GM21515 (cell line): ENCODE results near the gene SAP25.

Experiments used
- ATAC-seq: cut with Tn5 transposase; IDR thresholded peaks from one replicate; pipeline ENCODE4 v1.9.1; 2021; ENCODE audit not compliant: unreplicated experiment

The SAP25 gene

DNA sequence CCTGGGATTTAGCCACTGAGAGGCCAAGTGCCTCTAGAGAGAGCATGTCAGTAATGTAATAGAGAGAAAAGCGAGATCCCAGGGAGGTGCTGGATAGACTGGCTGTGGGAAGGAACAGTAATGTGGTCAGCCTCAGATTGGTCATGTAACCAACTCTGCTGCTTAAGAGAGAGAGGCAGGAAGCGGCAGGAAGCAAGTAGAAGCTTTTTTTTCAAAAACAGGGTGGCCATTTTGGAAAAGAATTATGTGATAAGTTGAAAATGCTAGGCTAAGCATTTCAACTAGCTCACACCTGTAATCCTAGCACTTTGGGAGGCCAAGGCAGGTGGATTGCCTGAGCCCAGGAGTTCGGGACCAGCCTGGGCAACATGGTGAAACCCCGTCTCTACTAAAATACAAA lies 24.7 kb upstream of the SAP25 start:
- ATAC-seq: no peak

DNA sequence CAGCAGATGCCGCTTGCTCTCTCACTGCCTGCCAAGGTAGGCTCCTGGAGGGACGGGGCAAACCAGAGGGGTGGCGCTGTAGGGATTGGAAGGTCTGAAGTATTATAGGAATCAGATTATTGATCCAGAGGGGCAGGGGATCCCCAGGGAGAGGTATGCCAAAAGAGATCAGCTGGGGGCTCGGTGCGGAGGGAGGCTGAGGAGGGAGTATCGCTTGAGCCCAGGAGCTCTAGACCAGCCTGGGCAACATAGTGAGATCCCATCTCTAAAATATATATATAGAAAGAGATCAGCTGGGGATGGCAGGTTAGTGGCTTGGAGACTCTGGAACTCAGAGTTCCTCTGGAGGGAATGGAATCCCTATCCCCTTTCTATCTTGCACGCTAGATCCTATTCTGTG lies 21.5 kb upstream of the SAP25 start:
- ATAC-seq: no peak

DNA sequence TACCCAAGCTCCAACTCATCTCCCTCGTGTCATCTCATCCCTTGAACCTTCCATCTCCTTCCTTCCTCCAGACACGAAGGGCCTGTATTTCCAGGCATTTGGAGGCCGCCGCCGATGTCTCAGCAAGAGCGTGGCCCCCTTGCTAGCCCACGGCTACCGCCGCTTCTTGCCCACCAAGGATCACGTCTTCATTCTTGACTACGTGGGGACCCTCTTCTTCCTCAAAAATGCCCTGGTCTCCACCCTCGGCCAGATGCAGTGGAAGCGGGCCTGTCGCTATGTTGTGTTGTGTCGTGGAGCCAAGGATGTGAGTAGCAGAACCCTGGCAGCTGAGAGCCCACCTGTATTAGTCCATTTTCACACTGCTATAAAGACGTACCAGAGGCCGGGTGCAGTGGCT lies 17.9 kb upstream of the SAP25 start:
- ATAC-seq: no peak

DNA sequence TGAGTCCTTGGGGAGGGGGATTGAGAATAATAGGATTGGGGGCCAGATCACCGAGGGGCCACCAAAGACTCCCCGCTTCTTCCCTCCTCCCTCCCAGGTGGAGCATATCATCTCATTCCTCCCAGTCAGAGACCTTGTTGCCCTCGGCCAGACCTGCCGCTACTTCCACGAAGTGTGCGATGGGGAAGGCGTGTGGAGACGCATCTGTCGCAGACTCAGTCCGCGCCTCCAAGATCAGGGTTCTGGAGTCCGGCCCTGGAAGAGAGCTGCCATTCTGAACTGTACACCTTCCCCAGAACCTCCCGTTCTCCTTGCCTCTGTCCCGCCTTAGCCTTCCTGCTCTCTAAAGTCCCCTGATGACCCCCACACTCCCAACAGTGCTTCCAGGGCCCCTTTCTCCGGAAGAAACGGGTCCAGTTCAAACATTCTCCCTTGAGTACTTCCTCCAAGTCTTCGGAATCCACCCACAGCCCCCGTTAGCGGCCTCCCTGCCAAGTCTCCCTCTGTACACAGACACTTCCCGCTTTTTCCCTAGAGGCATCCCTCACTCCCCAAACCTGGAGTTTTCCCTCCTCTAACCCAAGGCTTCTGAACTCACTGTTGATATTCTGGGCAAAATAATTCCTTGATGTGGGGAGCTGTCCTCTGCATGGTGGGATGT lies 16.5 kb upstream of the SAP25 start:
- no peak for ATAC-seq

DNA sequence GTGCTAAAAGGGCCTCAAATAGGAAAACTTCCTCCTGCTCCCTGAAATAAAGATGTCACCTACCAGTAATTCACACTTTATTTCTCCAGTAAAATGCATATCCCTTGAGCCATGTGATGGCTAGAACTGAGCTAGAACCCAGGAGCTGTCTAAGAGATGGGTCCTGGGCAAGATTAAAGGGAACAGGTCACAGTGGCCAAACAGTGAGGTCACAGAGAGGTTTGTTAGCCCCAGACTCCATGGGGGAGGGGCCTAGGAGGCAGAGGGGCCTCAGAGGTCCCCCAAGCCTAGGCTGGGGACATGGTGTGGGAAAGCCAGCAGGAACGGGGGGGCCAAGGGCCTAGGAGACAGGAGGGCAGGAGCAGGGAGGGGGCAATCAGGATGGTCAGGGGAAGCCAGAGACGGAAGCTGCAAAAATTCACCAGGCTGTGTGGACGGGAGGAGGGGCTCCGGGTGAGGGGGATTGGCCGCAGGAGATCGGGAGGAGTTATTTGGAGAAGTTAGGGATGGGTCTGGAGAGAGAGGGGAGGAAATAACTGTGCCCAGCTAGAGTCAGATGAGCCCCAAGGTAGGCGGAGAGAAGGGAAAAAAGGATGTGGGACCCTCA lies 15.7 kb upstream of the SAP25 start:
- ATAC-seq: no peak

DNA sequence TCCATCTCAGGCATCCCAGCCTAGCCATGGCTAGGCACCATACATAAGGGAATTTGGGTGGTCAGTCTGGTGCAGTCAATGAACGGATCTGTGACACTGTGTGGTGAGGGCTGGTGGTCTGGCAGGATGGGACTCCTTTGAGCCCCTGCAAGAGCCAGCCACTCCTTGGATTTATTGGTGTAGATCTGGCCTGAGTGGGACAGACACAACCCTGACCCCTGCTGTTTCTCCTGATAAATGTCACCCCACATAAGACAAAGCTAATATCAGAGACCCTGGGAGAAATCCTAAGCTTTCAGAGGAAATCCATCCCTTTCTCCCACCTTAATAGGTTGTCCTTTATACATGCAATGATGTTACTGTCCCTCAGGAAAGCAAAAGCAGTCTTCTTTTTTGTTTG lies 14.7 kb upstream of the SAP25 start:
- ATAC-seq: no peak

DNA sequence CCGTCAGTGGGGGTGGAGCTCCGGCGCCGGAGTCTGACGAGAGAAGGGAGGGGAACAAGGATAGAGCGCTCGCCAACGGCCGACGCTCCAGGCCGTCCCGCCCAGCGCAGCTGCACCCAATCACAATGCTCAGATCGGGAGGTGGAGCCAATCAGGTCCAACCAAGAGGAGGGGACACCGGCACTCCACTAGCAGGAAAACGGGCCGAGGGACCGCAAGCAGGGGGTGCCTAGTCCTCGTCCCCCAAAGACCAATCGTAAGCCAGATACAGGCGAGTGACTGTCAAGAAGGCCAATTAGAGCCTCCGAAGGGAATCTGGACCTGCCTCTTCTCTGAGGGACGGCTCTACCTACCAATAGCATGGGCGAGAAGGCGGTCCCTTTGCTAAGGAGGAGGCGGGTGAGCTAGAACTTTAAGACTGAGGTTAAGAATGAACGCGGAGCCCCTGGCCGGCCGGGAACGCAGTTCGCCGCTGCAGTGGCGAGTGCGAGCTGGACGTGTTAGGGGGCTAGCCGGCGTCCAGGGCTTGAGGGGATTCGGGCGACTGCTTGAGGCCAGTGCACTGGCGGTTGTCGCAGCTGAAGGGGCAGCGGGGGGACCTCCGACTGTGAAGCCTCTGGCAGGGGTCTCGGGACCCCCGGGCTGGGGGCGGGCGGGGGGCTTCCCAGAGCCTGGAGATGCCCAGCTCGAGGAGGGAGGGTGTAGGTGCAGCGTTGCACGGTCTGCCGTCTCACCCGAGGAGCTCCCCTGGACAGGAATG lies 12.7 kb upstream of the SAP25 start, which contains the start of gene FBXO24:
TSS of gene FBXO24 (plus strand) at position 63 of the 760 bp plus-strand sequence. CDS start at position 361, 298 bp downstream.
- peak; percentile 80 for ATAC-seq

DNA sequence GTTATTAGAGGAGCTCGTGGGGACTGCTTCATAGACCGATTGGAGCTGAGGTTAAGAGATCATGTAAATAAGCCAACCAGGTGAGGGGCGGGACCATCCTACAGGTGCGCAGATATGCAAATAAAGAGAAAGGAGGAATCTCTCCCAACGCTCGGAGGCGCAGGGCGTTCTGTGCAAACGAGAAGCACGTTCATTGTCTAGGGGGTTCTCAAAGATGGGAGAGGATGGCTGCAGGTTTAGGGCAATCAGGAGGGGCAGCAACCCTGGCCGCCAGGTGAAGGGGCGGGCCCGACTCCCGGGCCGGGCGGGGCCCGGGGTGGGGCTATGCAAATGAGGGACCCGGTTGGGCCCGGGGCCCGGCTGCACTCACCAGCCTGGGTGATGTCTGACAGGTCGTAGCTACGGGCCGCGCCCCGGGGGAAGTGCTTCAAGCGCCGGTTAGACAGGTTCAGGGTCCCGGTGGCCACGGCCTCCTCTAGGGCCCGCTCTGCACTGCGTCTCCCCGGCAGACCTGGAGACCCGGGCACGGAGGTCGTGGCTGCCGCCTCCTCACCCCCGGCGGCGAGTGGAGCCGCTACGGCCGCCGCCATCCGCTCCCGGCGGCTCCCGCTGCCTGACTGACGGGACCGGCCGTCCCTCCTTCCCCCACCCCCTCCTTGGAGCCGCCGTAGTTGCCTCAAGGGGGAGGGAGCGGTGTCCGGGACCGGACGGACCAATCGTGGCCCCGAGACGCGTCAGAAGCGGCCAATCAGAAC lies 12.0 kb upstream of the SAP25 start, which contains the start of gene LRCH4:
TSS of gene LRCH4 (minus strand) at position 619 of the 755 bp plus-strand sequence. CDS start at position 590, 29 bp downstream.
- ATAC-seq: peak; percentile 21

DNA sequence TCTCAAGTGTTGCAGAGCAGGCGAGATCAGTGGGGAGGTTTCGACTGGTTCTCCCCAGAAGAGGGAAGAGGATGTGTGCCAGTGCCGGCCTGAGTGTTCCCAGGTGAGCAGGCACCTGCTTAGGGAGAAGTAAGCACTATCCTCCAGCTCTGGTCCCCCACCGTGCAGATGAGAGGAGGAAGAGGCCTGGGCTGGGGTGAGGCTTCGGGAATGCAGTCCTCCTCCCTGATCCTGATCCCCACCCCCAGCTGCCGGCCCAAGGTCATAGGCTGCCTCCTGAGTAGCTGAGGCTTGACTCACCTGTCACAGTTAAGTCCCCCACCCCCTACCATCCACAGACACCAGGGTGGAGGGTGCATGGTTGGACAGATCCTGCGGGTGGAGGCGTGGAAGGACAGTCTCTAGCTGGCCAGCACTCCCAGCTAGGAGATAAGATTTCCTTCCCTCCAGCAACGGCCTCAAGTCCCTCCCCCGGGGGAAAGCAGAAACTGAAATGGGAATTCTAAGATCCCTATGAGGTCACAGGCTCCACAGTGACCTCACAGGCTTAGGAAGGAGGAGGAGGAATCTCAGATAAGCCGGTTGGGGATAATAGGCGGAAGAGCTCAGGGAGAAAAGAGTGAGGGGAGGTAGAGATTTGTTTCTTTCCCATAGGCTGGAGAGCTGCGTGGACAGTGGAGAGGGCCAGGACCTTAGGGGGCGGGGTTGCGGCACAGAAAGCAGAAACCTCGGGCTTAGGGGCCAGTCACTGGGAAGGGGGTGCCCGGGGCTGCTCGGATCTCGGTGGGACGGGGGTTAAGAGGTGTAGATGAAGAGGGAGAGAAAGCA lies 11.2 kb upstream of the SAP25 start:
- no peak for ATAC-seq

DNA sequence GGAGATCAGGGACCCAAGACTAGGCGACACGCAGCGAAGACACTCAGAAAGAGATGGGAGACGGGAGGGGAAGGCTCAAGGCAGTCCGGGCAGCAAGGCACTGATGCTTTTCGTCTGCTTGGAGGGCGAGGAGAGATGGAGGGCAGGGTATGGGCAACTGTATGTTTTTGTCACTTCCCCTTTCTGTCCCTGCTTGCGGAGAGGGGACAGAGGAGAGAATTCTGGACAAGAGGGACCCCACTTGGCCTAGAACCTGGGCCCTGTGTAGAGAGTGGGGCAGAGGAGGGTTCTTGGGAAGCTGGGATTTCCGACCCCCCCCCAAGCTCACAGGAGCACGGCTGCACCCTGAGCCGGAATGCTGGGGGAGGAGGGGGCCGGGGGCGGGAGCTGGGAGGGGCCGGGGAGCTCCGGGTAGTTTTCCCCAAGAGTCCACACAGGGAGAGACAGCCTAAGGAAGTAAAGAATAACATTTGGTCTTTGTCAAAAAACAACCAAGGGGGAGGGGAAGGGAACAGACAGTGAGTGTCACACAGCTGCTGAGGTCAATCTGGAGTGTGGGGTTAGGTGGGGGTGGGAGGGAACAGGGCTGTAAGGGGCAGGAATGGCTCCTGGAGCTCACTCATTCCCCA lies 10.5 kb upstream of the SAP25 start:
- ATAC-seq: no peak

DNA sequence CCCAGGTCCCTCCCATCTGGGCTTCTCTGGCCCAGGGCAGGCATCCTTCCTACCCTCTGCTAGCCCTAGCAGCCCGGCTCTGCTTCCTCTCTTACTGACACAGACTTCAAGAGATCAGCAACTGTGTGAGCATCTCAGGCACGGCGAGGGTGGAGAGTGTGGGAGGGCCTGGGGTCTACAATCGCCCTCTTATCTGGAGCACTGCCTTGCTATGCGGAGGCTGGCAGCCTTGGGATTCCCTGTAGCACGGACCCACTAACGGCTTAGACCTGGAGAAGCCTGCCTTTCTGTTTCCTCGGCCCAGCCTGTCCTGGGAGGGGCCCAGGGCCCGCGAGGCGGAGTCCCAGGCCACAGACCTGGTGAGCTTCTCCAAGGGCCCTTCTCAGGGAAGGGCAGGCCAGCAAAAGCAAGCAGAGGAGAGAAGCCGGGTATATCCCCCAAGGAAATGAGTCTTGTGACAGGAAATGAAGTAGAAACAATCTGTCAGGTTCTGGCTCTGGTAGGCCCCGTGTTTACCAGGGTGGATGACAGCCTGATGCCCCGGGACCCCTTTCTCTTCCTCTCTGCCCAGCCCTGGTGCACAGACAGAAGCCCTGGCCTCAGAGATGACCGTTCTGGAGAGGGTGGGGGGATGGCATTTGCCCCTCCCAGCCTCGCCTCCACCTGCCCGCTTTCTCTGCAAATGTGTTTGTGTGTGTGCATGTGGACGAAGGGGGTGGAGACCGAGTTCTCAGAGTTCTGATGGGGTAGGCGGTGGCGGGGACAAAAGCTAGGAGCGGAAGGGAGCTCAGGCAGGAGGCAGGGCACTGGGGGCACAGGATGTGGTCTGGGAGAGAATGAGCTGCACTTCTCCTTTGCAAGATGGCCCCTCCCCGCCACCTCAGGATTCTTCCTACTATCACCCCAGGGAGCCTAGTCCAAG lies 9.7 kb upstream of the SAP25 start:
- no peak for ATAC-seq

DNA sequence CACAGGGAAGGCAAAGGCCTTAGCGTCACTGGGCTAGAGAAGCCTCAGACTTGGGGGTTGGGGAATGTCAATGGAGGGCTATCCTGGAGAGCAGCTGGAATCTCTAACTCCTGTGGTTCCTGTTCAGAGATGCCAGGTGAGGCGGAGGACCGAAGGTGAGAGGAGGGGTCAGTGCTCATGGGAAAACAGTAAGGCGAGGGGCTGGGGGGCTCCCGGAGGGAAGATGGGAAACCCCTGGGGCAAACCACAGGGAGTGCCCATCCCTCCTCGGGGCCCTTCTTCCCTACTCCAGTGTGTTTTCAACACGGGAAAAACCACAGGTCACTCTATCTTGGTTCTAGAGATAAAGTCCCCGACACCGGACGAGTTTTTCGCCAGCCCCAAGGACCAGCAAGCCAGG lies 8.9 kb upstream of the SAP25 start:
- ATAC-seq: no peak

DNA sequence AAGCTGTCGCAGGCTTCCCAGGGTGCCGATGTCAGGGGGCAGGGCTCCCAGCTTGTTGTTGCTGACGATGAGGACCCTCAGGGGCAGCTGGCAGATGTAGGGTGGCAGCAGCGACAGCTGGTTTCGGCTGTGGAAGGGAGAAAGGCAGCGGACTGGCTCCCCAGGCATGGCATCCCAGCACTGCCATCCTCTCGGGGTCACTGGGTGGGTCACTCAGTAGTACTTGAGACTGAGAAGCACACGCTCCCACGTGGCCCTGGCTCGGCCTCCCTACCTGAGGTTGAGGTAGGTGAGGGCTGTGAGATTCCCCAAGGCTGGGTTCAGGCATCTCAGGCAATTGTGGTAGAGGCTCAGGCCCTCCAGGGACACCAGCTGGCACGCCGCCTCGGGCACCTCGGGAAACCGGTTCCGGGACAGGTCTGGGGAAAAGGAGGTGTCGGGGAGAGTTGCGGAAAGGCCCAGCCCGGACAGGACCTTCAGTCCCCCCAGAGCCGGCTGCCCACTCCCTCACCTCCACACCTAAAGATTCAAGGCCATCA lies 8.4 kb upstream of the SAP25 start:
- ATAC-seq: no peak

DNA sequence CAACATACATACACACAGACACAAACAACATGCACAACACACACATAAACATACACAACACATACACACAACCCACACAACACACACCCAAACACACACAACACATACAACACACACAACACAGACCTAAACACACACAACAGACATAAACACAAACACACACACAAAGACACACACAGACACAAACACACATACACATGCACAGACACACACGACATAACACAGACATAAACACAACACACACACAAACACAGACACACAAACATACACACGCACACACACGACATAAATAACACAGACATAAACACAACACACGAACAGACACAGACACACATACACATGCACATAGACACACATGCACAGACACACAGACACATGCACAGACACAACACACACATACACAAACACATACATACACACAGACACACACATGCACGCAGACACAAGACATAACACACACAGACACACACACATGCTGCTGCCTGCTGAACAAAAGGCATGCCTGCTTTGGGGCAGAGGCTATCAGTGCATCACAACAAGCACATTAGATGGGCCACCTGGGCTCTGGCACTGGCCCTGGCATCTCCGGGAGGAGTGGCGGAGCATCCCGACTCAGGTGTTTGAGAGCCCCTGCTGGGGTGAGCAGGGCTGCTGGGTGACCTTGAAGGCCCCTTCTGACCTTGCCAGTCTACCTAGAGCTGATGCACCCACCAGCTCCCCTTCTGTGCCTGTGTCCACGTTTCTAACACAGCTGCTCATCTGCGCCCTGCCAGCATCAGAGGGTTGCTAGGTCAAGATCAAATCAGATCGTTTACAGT lies 7.0 kb upstream of the SAP25 start:
- ATAC-seq: no peak

DNA sequence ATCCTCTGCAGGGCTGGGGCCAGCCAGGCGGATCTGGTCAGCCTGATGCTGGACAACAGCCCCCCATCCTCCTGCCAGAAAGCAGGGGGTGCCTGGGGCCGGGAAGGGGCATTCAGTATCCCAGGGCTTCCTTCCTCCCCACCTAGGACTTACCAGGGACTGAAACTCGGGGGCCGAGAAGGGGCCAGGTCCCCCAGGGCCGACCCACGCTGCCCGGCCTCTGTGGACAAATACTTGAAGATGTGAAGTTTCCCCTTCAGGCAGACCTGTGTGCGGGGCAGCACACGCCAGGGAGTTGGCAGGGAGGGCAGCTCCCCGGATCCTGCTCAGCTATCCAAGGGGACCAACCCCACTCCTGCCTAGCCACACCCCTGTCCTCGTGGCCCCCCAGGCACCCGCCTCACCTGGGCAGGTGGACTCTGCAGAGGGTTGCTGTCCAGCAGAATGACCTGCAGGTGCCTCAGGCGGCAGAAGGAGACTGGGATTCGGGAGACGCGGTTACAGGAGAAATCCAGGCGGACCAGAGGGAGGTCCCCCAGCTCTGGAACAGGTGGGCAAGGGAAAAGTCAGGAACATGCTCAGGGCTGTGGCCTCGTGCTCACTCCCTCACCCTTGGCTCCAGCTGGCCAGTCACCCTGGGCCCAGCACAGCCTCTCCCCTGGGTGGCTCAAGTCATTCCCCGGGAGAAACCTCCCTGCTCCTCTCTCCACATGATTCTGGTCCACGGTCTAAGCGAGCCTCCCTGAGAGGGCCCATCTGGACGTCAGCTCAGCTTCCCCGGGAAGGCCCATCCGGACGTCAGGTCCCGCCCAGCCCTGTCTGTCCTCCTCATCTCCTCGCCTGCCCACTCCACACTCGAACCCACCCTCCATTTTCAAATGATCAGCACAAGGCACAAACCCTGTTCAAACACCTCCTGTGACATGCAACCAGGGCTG lies 4.8 kb upstream of the SAP25 start:
- no peak for ATAC-seq

DNA sequence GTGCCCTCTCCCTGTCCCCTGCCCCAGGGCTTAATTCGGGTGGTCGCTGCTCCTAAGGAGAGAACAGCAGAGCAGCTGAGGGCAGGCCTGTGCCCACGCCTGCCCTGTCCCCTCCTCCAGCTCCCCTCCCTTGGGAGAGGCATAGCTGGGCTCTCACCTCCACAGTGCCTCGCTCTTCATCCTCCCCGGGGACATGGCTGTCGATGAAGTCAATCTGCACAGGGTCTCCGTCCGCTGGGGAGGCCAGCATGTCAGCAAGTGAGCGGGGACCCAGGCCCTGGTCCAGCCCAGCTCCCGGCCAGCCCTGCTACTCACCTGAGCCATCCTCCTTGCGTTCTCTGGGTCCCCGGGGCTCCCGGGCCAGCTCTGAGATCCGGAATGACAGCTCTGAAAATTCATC lies 3.8 kb upstream of the SAP25 start:
- no peak for ATAC-seq

DNA sequence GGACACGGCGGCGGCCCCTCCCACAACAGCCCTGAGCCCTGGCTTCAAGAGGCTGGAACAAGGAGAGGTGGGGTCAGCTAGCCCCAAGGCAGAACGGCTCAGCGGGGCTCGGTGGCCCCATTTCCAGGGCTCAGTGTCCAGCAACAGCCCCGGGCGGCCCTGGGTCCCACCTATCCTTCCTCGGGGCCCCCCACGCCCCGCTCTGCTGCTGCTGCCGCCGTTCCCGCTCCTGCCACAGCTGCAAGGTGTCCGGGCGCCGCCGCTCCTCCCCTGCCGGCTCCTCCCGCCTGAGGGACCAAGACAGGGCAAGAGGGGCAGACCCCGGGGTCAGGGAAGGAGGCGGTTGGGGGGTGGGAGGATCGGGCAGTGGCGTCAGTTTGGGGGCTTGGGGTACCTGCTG lies 3.4 kb upstream of the SAP25 start:
- no peak for ATAC-seq
